Measurements from ENCODE around the gene CBLN3.

The CBLN3 gene

DNA sequence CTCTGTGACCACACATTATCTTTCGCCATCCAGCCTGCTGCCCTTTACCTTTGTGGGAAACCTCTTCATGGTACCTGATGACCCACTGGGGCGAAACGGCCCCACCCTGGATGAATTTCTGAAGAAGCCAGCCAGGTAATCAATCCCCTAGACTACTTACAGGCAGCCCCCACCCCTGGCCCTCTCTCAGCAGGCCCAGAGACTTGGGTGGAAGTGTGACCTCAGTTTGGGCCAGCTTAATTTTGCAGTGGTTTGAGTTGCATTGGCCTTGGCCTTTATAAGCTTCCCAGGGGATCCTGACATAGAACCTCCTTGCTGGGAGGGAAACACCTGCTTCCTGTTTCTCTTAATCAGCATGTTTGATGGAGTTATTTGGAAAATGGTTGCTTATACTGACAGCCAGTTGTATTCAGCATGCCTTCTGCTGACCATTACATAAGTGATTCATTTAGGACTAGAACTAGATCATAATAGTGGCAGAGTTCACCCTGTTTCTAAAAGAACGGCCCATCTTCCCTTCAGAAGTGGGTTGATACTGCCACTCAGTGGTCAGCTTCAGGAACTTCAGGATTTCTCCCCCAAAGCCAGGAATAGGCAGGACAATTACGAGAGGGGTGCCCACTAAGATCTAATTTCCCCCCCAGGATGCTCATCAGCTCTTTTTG is 7.0 kb upstream of the CBLN3 start:
- peak; percentile 76 for DNase-seq (ENCODE audit: low spot score)
- TF ChIP-seq, protein P1, sequence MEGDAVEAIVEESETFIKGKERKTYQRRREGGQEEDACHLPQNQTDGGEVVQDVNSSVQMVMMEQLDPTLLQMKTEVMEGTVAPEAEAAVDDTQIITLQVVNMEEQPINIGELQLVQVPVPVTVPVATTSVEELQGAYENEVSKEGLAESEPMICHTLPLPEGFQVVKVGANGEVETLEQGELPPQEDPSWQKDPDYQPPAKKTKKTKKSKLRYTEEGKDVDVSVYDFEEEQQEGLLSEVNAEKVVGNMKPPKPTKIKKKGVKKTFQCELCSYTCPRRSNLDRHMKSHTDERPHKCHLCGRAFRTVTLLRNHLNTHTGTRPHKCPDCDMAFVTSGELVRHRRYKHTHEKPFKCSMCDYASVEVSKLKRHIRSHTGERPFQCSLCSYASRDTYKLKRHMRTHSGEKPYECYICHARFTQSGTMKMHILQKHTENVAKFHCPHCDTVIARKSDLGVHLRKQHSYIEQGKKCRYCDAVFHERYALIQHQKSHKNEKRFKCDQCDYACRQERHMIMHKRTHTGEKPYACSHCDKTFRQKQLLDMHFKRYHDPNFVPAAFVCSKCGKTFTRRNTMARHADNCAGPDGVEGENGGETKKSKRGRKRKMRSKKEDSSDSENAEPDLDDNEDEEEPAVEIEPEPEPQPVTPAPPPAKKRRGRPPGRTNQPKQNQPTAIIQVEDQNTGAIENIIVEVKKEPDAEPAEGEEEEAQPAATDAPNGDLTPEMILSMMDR (IDR thresholded peaks at IDR 0.05; ENCODE audit: borderline replicate concordance, control extremely low read depth, extremely low read depth, insufficient read depth, missing control alignments), result peak; percentile 57
- in situ Hi-C loops (cut with MboI; ENCODE audit: low sequenced_read_pairs, unreplicated experiment), result loop anchor here (5.0 to 10.0 kb wide), 2 partner anchors 72 to 114 kb away; partner anchors contain the start of gene NFATC4

DNA sequence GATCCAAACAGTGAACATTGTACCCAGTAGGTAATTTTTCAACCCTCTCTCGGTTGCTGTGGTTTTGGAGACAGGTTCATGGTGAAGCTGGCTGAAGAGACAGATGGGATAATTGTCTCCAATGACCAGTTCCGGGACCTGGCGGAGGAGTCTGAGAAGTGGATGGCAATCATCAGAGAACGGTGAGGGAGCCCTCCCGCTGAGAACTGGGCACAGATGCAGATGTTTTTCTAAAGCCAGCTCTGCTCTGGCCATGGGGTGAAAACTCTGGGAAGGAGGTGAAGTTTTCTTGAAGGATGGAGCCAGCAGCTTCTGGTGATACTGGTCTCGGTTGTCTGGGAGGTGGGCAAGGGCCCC is 6.5 kb upstream of the CBLN3 start:
- TF ChIP-seq, protein P1 (IDR thresholded peaks at IDR 0.05; ENCODE audit: borderline replicate concordance, control extremely low read depth, extremely low read depth, insufficient read depth, missing control alignments), result no peak
- in situ Hi-C loops (cut with MboI; ENCODE audit: low sequenced_read_pairs, unreplicated experiment), result loop anchor here (5.0 to 10.0 kb wide), 2 partner anchors 71 to 114 kb away; partner anchors contain the start of gene NFATC4
- DNase-seq (ENCODE audit: low spot score), result peak; percentile 10

DNA sequence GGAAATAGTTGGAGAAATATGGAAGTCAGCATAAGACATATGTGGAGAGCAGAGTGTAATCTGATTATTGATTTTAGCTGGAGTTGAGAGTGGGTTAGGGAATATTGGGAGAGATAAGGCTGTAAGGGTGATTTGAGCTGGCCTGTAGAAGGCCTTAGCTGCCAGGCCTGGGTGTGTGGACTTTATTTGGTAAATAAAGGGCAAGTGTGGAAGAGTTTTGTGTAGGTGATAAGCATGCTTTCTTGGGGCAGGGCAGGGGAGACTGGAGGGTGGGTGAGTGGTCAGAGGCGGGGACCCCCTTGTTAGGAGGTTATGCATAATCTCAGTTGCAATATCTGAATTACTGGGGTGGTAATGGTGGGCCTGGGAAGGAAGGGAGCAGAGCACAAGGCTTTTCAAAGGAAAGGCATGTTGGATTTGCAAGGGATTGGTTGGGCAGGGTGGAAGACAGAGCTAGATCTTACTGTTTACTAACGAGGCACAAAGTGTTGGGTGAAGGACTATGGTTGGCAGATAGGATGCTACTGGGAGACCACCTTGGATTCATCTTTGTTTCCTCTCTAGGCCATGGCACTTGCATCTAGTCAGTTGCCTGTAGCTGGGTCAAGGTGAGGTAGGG is 5.8 kb upstream of the CBLN3 start:
- TF ChIP-seq, protein P1 (IDR thresholded peaks at IDR 0.05; ENCODE audit: borderline replicate concordance, control extremely low read depth, extremely low read depth, insufficient read depth, missing control alignments), result no peak

DNA sequence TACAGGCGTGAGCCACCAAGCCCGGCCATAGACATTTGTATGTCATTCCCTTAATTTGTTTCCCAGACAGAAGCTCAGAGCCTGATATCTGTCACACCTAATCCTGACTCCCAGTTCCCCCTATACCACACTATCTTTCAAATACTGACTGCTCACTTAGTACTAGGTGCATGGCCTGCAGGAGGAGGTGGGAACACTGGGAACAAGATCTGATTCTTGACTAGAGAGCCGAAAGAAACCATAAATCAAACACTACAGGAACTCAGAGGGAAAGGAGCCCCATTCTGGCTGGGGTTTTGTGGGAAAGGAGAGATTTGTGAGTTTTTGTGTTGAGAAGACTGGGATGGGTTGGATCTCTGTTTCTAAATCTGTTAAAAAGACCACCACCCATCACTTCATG is 5.2 kb upstream of the CBLN3 start:
- in situ Hi-C loops (cut with MboI; ENCODE audit: low sequenced_read_pairs, unreplicated experiment), result loop anchor here (5.0 to 10.0 kb wide), 2 partner anchors 70 to 112 kb away; partner anchors contain the start of gene NFATC4
- DNase-seq (ENCODE audit: low spot score), result no peak
- TF ChIP-seq, protein P1 (IDR thresholded peaks at IDR 0.05; ENCODE audit: borderline replicate concordance, control extremely low read depth, extremely low read depth, insufficient read depth, missing control alignments), result no peak

More for the DNA sequence above, 5.8 kb upstream of the CBLN3 start:
- no peak for DNase-seq (ENCODE audit: low spot score)
- in situ Hi-C loops (cut with MboI; ENCODE audit: low sequenced_read_pairs, unreplicated experiment), result loop anchor here (5.0 to 10.0 kb wide), 2 partner anchors 70 to 113 kb away; partner anchors contain the start of gene NFATC4

DNA sequence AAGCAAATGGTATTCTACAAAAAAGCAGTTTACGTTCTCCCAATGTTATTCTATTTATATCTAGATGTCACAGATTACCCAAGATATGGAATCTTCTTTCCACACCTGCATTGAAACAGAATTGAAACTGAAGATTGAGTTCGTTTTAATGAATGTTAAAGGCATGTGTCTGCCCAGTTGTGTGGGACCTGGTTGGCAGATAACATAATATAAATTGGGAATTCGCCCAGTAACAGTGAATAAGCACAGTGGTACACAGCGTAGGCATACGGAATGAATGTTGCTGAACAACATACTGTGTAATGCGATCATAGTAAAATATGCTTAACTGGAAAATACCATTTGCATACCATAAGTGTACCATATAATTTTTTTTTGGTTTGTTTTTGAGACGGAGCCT is 4.6 kb upstream of the CBLN3 start:
- TF ChIP-seq, protein P1 (IDR thresholded peaks at IDR 0.05; ENCODE audit: borderline replicate concordance, control extremely low read depth, extremely low read depth, insufficient read depth, missing control alignments), result no peak
- in situ Hi-C loops (cut with MboI; ENCODE audit: low sequenced_read_pairs, unreplicated experiment), result loop anchor here (10.0 kb wide), 1 partner anchor 69 kb away; the partner anchor contains the start of gene NFATC4
- no peak for DNase-seq (ENCODE audit: low spot score)

DNA sequence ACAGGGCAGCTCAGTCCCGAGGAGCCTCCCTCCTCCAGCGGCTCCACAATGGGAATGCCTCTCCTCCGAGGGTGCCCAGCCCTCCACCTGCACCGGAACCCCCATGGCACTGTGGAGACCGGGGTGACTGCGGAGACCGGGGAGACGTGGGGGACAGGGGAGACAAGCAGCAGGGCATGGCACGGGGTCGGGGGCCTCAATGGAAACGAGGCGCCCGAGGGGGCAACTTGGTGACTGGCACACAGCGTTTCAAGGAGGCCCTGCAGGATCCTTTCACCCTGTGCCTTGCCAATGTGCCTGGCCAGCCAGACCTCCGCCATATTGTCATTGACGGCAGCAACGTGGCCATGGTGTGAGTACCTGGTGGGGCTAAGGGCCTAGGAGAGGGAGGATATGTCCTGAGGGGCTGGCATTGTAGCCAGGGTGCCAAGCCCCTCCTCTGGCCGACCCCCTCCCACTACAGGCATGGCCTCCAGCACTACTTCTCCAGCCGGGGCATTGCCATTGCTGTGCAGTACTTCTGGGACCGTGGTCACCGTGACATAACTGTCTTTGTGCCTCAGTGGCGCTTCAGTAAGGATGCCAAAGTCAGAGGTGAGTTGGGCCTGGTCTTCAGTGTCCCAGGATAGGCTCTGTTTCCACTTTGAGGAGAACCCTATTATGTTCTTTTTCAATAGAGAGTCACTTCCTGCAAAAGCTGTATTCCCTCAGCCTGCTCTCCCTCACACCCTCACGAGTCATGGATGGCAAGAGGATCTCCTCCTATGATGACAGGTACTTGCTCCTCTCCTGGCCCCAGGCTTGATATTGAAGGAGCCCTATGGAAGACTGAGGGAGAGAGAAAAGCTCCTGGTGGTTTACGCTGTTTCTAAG is 3.0 kb upstream of the CBLN3 start:
- DNase-seq (ENCODE audit: low spot score), result no peak
- TF ChIP-seq, protein P1 (IDR thresholded peaks at IDR 0.05; ENCODE audit: borderline replicate concordance, control extremely low read depth, extremely low read depth, insufficient read depth, missing control alignments), result no peak
- in situ Hi-C loops (cut with MboI; ENCODE audit: low sequenced_read_pairs, unreplicated experiment), result loop anchor here (10.0 kb wide), 1 partner anchor 68 kb away; the partner anchor contains the start of gene NFATC4

Data from GM13976 (cell line).